ENCODE results near the gene IFNA5.

GRCh38 chr9:21340735-21341134, 35.6 kb upstream of the IFNA5 start:
- no peak for TF ChIP-seq CTCF (CRISPR knock-in tag; IDR thresholded peaks at IDR 0.05)
- TF ChIP-seq ZNF562 (CRISPR knock-in tag; IDR thresholded peaks at IDR 0.05; ENCODE audit: borderline replicate concordance) = no peak
- TF ChIP-seq WIZ (CRISPR knock-in tag; IDR thresholded peaks at IDR 0.05) = no peak
- no peak for TF ChIP-seq POLR2A (IDR thresholded peaks at IDR 0.05; ENCODE audit: insufficient read depth in 1 of 2, low read depth in 2 of 2, low read length in 2 of 2)
- TF ChIP-seq POLR2AphosphoS5 (IDR thresholded peaks at IDR 0.05; ENCODE audit: low read depth, low read length) = no peak
- TF ChIP-seq BRD4 (CRISPR knock-in tag; IDR thresholded peaks at IDR 0.05) = no peak
- TF ChIP-seq ATF7-NPFF (CRISPR knock-in tag; IDR thresholded peaks at IDR 0.05; ENCODE audit: low read depth) = no peak
- no peak for TF ChIP-seq EZH2 (conservative IDR thresholded peaks at IDR 0.05; ENCODE audit: low read depth, low read length)

Data from HepG2 (cell line).